Anterior cingulate cortex (tissue), 58 donors: ENCODE data around the gene SMARCA1.

Experiments
- DNase-seq, 58 donors: peaks; one replicate each; lab custom pipeline; 2025; lab: John Stamatoyannopoulos, UW

SMARCA1 gene

DNA sequence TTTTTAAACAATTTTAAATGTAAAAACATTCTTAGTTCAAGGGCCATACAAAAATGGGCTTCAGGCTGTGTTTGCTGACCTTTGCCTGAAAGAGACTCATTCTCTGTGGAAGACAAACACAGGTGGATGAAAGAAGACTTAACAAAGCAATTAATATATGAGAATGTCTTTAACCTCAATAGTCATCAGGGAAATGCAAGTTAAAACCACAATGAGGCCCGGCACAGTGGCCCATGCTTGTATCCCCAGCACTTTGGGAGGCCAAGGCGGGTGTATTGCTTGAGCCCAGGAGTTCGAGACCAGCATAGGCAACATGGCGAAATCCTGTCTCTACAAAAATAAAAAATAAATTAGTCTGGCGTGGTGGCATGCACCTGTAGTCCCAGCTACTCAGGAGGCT is 7.1 kb upstream of the SMARCA1 start:
- no peak for DNase-seq

GRCh38 chrX:129529685-129530281 is 6.5 kb upstream of the SMARCA1 start:
- DNase-seq, result no peak

- DNase-seq, result no peak
These were observed 2.6 kb upstream of the SMARCA1 start for GRCh38 chrX:129525896-129526295.

DNA sequence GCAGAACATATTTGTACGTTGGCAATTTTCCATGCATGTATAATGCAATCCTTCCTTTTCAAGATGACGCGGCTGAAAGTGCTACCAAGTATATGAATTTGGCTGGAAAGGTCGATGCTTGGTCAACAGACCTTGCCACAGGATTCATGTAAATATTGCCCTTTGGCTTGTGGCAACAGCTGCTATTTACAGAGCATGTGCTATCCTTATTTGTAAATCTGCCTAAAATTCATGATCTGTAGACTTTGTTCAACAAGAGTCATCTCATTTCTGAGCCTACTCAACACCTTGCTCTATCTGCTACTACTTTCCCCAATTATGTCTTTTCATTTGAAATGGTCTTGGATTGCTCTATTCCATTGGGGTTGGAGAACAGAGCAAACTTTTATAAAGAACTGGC is 1.9 kb upstream of the SMARCA1 start:
- no peak for DNase-seq

- DNase-seq, result no peak
These were observed 1.1 kb upstream of the SMARCA1 start for GRCh38 chrX:129524250-129524850.

DNA sequence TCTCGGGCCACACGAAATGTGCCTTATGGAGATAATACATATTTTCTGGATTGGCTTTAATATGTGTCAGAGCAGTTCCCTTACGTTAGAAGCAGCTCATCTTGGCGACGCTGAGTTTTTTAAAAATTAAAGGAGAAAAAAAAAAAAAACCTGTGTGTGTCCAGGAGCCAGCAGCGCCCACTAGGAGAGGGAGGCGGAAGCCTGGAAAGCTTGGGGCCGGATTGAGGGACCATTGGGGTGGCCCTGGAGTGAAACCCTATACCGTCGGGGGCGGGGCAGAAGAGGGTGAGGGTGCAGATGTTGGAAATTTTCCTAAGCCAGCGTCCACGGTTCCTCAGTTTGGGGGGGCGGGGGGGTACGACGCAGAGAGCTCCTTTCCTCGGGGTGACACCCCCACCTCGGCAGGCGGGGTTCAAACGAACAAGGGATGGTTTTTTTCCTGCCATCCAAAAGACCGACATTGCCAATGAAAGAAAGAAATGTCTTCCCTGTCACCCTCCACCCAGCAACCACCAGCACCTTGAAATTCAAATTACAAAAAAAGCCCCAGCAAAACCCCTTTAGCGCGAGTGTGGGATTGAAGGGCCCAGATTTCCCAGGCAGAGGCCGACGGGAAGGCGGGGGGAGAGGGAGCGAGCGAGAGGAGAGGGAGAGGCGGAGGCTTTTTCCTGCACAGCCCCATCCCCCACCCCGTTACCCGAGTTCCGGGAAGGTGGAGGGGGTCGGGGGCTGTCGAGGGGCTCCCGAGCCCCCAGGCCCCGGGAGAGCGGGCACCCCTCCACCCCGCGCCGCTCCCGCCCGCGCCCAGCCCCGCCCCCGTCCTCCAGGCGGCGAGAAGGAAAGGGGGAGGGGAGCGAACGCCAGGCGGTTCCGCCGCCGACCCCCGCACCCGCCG is 859 bp downstream of the SMARCA1 start:
- DNase-seq, result peak in 51 of 58 donors; percentile 1 to 57 (median 24)

DNA sequence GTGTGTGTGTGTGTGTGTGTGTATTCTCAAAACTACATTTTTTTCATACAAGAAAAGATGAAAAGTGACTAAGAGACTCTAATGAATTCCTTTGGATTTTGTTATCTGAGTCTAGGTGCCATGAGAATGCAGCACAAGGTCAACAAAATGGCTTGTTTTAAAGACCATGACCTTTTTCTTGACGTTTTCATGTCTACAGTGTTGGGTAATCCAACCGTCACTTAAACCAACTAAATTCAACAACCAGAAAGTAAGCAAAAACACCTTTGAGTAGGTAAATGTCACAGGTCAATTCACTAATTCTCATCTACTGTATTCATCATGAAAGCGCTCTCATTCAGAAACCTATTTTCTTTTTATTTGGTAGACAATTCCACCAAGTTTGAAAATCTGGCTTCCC is 3.1 kb downstream of the SMARCA1 start:
- no peak for DNase-seq

DNA sequence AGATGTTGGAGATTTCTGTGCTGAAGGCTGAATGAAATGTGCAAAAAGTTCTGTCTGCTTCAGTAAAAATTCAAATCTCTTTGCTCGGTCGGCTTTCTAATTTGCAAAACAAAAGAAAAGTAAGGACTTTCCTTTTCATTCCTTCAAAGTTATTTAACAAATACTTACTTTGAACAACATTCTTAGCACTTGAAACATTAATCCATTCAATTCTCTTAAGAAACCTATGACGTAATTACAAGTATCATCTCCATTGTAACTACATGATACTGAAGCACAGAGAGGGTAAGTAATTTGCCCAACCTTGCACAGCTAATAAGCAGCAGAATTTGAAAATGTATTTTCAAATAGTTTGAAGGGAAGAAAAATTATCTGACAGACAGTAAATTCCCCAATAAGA is 6.9 kb downstream of the SMARCA1 start:
- no peak for DNase-seq

GRCh38 chrX:129512409-129512808 is 10.9 kb downstream of the SMARCA1 start:
- DNase-seq, result no peak

- DNase-seq, result no peak
These were observed 11.6 kb downstream of the SMARCA1 start for GRCh38 chrX:129511689-129512088.

- no peak for DNase-seq
These were observed 13.0 kb downstream of the SMARCA1 start for GRCh38 chrX:129510331-129510730.

DNA sequence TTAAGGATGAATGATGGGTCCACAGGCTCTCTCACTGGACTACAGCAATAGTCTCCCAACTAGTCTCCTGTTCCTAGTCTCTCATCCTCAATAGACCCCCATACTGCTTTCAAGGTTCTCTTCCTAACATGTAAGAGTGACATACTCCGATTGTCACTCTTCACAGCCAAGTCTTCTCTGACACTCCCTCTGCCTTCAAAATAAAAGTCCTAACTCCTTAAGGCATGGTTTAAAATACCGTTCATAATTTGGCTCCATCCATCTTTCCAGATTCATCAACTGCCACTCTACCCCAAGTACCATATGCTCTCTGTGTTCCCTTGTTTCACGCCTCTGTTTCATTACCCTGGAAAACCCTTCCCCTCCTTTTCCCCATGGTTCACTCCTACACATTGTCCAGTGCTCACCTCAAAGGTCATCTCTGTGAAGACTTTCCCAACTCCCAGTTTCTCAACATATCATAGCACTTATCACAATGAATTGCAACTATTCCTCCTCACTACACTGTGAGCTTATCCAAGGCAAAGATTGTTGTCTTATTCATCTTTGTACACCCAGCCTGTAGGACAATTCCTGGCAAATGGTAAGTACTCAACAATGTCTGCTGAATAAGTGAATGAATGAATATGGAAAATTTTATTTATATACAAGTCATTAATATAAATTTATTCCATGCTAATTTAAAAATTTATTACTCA is 26.0 kb downstream of the SMARCA1 start:
- no peak for DNase-seq

DNA sequence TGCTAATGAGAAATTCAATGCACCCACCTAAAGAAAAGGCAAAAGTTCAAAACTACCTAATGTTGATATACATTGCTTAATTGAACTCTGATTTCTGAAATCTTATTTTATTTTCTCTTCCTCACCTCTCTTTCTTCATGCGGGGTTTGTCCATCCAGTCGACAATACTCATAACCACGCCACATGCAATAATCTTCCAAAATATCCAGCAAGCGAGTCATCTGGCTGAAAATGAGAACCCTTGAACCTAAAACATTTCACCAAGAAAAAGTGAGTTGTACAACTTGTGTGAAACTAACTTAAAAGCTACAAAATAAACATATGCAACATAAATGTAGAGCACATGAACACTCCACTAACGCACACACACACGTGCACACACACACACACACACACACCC is 26.7 kb downstream of the SMARCA1 start:
- DNase-seq, result no peak

GRCh38 chrX:129495900-129496299 is 27.4 kb downstream of the SMARCA1 start:
- DNase-seq, result no peak

DNA sequence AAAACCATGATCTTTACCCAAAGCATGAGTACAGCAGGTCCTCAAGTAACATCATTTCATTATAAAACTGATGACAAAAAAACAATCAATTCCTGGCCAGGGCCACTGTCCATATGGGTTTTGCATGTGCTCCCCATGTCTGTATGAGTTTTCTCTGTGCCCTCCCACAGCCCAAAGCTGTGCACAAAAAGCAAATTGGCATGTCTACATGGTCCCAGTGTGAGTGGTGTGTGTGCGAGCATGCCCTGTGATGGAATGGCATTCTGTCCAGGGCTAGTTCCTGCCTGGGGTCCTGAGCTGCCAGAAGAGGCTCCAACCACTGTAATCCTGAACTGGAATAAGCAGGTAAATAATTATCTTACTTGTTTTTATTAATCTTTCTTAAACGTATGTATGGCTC is 28.4 kb downstream of the SMARCA1 start:
- no peak for DNase-seq

- DNase-seq, result no peak
These were observed 29.6 kb downstream of the SMARCA1 start for GRCh38 chrX:129493643-129494042.

- no peak for DNase-seq
These were observed 33.0 kb downstream of the SMARCA1 start for GRCh38 chrX:129490330-129490729.

DNA sequence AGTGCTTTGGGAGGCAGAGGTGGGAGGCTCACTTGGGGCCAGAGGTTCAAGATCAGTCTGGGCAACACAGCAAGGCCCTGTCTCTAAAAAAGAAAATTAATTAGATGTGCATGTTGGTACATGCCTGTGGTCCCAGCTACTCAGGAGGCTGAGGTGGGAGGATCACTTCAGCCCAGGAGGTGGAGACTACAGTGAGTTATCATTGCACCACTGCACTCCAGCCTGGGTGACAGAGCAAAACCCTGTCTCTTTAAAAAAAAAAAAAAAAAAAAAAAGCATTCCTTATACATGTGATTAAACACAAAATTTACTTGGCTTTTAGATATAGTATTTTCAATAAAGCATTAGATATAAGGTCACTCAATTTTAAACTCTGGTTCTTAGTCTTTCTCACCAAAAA is 34.9 kb downstream of the SMARCA1 start:
- DNase-seq, result no peak

GRCh38 chrX:129480889-129481288 is 42.4 kb downstream of the SMARCA1 start:
- DNase-seq, result no peak

DNA sequence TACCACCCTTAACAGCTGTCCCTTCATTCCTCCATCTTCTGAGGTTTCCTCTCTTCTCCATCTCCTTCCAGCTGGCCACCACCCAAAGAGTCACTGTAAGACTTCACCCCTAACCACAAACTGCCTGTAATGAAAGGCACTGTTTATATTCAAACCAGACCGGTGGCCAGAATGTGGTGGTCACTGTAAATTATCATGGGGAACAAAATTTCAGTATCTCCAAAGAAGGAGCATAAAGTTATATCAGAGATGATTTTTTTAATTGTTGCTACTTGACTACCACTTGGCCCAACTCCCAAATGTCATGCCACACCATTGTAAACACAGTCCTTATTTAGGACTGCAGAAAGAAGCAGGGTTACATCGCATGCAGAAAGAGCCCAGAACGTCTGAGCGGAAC is 44.8 kb downstream of the SMARCA1 start:
- DNase-seq, result no peak

DNA sequence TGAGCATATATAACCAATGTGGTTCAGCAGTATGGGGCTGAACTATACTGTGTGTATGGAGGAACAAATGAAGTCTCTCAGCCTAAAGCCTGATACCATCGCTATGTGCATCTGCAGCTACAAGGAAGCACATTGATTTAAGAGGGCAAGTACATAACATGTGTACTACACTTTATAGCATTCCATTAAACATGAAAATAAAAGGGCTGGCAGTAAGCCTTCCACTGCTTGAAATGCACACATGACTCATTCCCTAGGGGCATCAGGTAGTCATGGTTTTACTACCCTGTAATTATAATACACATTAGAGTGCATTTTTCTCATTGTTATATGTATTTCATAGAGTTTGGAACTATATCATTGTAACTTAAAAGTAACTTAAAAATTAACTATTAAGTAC is 51.2 kb downstream of the SMARCA1 start:
- no peak for DNase-seq
